Muscle of arm (tissue), 12 donors: ENCODE results near the gene SULT4A1. TPM values are rescaled to one million over a fixed set of nuclear protein-coding genes. Genes with fewer than 3 reads are reported as not detected.

Experiments
- DNase-seq: peaks from one replicate; pipeline ENCODE4 v3.0.0-alpha.2; 2013
- polyA plus RNA-seq, 12 donors: library from polyadenylated mRNA; unstranded; fragments of 120-200 nt; gene quantifications; one replicate each; pipeline ENCODE4 v1.2.1, GENCODE V29; 2013; ENCODE audit not compliant: insufficient read length in 12 of 12

The SULT4A1 gene
- polyA plus RNA-seq, 12 donors = 1.3 to 5.5 (median 2.0) TPM; not detected in 1

DNA sequence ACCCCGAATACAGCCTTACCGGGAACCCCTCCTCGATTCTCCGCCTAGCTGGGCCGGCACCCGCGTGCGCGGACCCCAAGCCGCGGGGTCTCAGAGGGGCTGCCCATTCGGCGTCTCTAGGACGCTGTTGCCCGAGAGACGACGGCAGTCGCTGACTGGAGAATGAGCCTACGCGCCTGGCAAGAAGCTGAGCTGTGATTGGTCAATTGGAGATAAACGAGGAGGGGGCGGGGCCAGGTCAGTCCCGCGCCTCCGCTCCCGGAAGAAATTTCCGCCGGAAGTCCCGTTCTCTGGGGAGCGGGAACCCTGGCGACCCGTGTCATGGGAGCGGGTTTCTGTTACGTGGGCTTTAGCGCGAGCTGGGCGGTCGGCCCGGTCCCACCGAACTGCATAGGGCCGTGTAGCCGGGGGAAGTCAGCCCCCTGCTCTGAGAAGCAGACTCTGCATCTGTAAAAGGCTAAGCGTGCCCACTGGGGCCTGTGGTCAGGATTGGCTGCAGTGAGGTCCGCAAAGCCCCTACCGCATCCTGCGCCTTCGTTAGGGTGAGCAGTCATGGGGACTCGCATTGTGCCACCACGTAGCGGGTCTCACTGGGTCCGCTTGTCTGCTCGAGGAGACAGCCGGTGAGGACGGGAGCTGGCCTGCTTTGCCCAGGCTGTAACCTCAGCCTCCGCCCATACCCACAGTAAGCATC is 50.0 kb downstream of the SULT4A1 start, which contains the start of gene EFCAB6:
Gene EFCAB6 (minus strand): TSS at position 157 of the 694 bp plus-strand sequence. CDS start 29,987 bp downstream, outside the sequence.
- peak; percentile 97 for DNase-seq

DNA sequence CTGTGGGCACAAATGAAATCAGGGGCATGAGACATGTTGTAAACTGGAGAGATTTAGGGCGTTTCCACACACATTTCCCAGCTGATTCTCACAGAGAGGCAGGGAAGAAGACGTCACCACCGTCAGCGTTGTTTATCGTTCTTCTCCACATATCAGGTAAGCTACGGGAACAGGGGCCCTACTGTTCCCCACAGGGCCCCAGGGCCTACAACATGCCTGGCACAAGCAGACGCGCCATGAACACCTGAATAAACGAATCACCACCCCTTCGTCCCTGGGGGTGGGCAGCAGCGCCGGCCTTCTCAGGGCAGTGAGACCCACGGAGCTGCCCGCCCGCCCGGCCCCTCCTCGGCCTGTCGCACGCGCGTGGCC is 50.5 kb downstream of the SULT4A1 start:
- DNase-seq = no peak

DNA sequence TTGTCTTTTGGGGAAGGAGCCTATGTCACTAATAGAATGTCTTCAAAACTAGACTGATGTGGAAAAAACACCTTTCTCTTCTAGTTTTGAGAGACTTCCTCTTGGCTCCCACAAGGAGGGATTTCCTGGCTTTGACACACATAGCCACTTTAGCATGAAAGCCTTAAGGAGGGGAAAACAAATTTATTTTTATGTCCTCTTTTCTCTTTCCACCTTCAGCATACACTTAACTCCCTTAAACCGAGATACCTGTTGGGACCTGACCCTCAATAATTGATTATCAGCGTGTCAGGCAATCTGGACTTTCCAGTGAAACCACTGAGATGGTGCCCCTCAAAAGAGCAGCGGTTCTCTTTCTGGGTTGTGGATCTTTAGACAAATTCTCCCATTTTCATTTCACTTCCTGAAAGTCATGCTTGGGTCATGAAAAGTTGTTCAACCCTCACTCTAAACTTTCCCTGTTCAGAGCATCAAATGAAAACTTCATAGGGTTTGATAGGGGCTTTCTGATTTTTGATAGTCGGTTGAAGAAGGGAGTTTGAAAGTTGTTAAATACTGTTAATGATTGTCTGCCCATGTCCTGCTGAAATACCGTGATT is 59.3 kb downstream of the SULT4A1 start:
- DNase-seq = no peak

DNA sequence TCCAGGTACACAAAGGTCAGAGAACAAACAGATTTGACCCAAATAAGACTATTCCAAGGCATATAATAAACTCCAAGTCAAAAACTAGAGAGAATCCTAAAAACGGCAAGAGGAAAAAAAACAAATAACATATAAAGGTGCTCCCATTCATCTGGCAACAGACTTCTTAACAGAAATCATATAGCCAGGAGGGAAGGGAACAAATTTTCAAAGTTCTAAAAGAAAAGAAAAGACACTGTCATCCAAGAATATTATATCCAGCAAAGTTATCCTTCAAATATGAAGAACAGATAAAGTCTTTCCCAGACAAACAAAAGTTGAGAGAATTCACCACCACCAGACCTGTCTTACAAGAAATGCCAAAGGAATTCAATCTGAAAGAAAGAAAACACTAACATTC is 61.3 kb downstream of the SULT4A1 start:
- no peak for DNase-seq

DNA sequence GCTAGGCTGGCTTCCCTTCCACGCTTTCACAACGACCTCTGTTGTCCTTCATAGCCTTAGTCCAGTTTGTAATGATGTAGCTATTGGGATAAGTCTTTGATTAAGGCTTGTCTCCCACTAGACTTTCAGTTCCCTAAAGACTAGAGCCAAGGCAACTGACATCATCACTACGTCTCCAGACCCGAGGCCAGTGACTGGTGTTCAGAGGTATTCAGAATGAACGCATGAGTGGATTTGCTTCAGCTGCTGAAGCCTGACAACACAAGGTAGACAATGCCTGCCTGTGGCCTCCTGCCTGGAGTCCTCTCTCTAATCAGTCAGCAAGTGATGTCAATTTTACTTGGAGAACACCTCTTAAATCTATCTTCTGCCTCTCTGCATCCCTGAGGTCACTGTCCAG is 63.8 kb downstream of the SULT4A1 start:
- DNase-seq = no peak

DNA sequence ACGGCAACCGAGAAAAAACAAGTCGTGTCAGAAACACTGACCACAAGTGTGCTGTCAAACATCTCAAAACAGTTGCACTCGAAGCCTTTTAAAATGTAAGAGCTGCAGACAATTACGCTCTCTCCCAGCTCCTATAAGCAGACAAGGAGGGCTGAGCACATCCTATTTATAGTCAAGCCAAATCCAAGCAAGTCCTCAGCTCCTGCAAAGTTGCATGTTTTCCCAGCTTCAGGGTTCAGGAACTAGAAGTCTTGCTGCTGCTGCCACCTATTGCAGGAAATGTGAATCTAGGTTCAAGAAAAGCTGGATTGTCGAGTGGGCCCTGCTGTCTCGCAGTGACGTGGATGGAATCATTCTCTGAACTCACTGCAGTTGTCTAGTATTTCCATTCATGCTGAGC is 65.7 kb downstream of the SULT4A1 start:
- DNase-seq = peak; percentile 38

DNA sequence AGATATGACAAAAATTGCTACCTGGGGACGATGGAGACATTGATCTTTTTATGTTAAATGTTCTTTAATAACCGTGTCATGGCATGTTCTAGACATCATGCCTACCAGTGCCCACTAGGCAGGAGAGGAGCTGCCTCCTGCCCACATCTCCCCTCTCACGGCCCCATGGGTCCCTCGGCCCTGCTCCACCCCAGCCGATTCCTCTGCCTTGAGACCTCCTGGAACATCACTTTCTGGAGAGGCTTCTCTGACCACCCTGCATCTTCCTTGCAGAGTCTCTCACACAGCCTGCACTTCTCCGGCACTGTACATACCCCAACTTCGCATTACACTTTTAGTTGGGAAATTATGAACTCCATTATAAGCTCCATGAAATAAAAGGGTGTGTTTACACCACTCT is 67.0 kb downstream of the SULT4A1 start:
- no peak for DNase-seq

DNA sequence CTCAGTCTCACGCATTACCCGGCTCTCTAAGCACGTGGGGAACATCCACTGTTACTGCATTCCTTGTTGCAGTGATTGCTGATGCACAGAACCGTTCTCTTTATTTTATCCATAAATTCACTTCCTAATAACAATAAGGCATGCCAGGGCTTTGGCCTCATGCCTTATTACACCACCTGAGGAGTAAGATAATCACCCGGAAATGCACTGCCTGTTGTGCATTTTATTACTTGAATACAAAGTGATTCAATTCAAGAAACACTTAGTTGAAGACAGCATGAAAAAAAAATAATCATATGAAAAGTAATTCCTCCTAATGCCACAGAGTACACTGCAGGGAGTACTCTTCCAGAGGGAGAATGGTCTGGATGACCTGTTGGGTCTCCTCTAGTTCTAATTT is 69.4 kb downstream of the SULT4A1 start:
- DNase-seq = no peak

DNA sequence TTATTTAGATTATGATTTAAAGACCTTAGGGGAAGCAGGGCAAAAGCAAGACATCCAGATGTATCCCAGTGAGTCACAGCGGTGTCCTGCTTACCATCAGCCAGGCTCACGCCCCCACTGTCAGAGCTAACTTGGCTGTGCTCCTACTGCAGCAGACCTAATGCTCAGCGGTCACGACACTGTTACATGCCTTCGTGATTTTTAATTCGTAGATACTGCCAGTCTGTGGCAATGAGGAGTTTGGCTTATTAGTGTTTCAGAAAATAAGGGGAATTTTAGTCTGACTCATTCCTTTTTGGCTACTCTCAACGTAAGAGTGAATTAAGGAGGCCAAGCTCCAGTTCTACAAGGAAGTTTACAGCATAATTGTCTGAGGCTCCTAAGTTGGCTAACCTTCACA is 72.9 kb downstream of the SULT4A1 start:
- no peak for DNase-seq

DNA sequence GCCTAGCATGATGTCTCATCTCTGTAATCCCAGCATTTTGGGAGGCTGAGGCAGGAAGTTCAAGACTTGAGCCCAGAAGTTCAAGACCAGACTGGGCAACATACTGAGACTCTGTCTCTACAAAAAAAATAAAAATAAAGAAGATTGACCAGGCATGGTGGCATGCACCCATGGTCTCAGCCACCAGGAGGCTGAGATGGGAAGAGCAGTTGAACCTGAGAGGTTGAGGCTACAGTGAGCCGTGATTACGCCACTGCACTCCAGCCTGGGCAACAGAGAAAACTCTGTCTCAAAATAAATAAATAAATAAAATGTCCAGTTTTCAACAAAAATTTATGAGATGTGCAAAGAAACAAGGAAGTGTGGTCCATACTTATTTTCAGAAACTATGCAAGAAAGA is 78.5 kb downstream of the SULT4A1 start:
- no peak for DNase-seq

DNA sequence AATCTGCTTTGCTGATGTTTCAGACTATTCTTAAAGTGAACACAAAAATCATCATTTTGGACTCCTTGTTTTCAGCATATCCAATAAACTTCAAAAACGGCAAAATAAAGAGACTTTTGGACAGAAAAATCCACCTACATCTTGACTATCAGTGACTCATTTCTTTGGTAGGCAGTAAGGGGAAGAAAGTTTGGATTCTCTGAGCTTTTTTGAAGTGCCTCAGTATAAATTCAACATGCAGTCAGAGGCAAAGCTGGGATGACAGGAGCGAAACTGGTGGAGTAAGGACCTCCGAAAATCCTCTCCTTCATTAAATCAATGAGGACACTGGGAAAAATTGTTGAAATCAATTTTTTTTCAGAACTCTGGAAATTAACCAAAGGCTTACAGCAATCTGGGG is 79.9 kb downstream of the SULT4A1 start:
- DNase-seq = no peak

DNA sequence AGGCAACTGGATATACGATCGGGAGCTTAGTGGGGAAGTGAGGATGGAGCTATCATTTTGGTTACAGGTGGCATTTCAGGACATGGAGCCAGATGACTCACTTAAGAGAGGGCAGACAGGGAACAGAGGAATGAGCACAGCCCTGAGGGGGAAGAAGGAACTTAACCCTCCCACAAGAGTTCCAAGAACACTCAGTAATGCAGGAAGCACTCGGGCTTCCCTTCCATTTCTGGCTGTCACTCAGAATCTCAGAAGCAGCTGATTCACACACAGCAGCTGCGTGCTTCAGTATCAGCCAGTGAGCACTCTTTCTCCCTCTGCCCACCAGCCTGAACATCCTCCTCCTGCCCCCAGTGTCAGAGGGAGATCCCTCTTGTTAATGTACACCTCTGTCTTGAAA is 85.0 kb downstream of the SULT4A1 start:
- DNase-seq = no peak

DNA sequence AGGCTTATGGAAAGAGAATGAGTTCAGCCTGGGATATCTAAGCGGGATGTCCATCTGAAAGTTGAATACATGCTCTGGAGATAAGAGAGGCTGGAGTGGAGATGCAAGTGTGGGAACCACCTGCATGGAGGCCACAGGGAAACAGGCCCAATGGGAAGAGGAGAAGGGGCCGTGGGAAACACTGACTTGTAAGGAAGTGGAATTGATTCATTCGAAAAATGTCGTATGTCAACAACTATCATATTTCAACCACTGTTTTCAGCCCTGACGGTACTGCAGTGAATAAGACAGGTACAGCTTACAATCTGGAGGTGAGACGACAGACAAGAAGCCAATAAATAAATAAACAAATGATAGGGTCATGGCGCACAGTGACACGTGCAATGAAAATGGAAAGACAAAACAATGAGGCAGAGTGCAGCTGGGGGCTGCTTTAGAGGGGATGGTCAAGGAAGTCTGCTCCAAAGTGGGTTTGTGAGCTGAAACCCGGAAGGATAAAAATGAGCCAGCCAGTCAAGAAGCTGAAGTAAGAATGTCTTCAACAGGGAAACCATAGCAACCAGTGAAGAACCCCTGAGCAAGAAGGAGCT is 86.1 kb downstream of the SULT4A1 start:
- no peak for DNase-seq

Other genes starting within 250 kb of the SULT4A1 start
- gene EFCAB6, start 50.2 kb downstream of the SULT4A1 start, polyA plus RNA-seq = 1 to 10 TPM in 7 of 12 donors, under 1 TPM in 3, not detected in 2; 0.58 to 1.6 (median 1.2) TPM
- under 1 TPM in 1 of 12 donors, not detected in 11; 0.07 TPM for gene PNPLA5, start 29.5 kb upstream of the SULT4A1 start, polyA plus RNA-seq
- 1 to 10 TPM in 1 of 12 donors, under 1 TPM in 9, not detected in 2; 0.31 to 1.7 (median 0.49) TPM for gene PNPLA3, start 61.3 kb upstream of the SULT4A1 start, polyA plus RNA-seq
- 10 to 100 TPM in 11 of 12 donors, not detected in 1; 25.1 to 63.7 (median 53.0) TPM for gene SAMM50, start 92.9 kb upstream of the SULT4A1 start, polyA plus RNA-seq
- 10 to 100 TPM in 11 of 12 donors, not detected in 1; 28.3 to 50.5 (median 42.6) TPM for gene PARVB, start 161.8 kb upstream of the SULT4A1 start, polyA plus RNA-seq